SJSA1 (cell line): Measurements from ENCODE around the gene GHITM. TPM values are rescaled to one million over a fixed set of nuclear protein-coding genes. Genes with fewer than 3 reads are reported as not detected.

ENCODE experiments used
- DNase-seq, 2 experiments: peaks; one replicate each; pipeline ENCODE4 v3.0.0-alpha.2; 2015 to 2020; ENCODE audit warnings: low spot score in 2 of 2, low read depth in 1 of 2
- H3K27ac ChIP-seq: fragments of 250-450 bp; sonication (Bioruptor Pico); 2 replicates; pipeline ENCODE4 v1.5.1; 2020; ENCODE audit warnings: mild to moderate bottlenecking, moderate library complexity
- H3K27me3 ChIP-seq: fragments of 250-450 bp; sonication (Bioruptor Pico); replicated peaks from 2 replicates; pipeline ENCODE4 v1.5.1; 2020; ENCODE audit warnings: mild to moderate bottlenecking, moderate library complexity
- H3K36me3 ChIP-seq: fragments of 250-450 bp; sonication (Bioruptor Pico); 2 replicates; pipeline ENCODE4 v1.5.1; 2020; ENCODE audit warnings: mild to moderate bottlenecking
- H3K4me1 ChIP-seq: fragments of 250-450 bp; sonication (Bioruptor Pico); replicated peaks from 2 replicates; pipeline ENCODE4 v1.6.1; 2021; ENCODE audit warnings: mild to moderate bottlenecking
- H3K4me3 ChIP-seq: fragments of 250-450 bp; sonication (Bioruptor Pico); 2 replicates; pipeline ENCODE4 v1.5.1; 2020; ENCODE audit warnings: mild to moderate bottlenecking
- H3K9me3 ChIP-seq: fragments of 250-450 bp; sonication (Bioruptor Pico); replicated peaks from 2 replicates; pipeline ENCODE4 v1.5.1; 2020; ENCODE audit warnings: mild to moderate bottlenecking
- total RNA-seq: library from RNA; depleted of rRNA; stranded (reverse); fragments of >200 nt; shearing (Covaris generic); gene quantifications from 2 replicates; pipeline ENCODE4 v1.2.3, GENCODE V29; 2014

Gene GHITM
- total RNA-seq, 1 experiment from 2014 or later = 221 TPM

- 0 out of 2 replicates have a peak, but pooled peaks cover 8% of the 10 kb centered on the region for H3K4me1 ChIP-seq
- peaks cover 47% of the 10 kb centered on the region for H3K27me3 ChIP-seq
- no peak overlapping the region for H3K4me3 ChIP-seq
Measured at GRCh38 chr10:84193327-84193726, 54.0 kb downstream of the GHITM start.

GRCh38 chr10:84193846-84194423 is 54.6 kb downstream of the GHITM start:
- DNase-seq = no peak
- H3K9me3 ChIP-seq = no peaks in the 10 kb centered on the region
- H3K4me1 ChIP-seq = 0 out of 2 replicates have a peak, but pooled peaks cover 8% of the 10 kb centered on the region
- peak overlapping the region; percentile 10; the same call in 1 of the 2 replicates for H3K4me3 ChIP-seq
- peaks cover 51% of the 10 kb centered on the region for H3K27me3 ChIP-seq
- no peaks in the 10 kb centered on the region for H3K36me3 ChIP-seq
- no peak overlapping the region for H3K27ac ChIP-seq

More at GRCh38 chr10:84193327-84193726, 54.0 kb downstream of the GHITM start:
- no peak for DNase-seq
- H3K27ac ChIP-seq = no peak overlapping the region
- no peaks in the 10 kb centered on the region for H3K9me3 ChIP-seq
- no peaks in the 10 kb centered on the region for H3K36me3 ChIP-seq

- H3K4me3 ChIP-seq = peak within 1 kb of the TSS; percentile 10; the same call in 1 of the 2 replicates
- no peak for DNase-seq
- 0 out of 2 replicates have a peak, but pooled peaks cover 8% of the 10 kb centered on the region for H3K4me1 ChIP-seq
- peaks cover 51% of the 10 kb centered on the region for H3K27me3 ChIP-seq
- no peaks in the 10 kb centered on the region for H3K9me3 ChIP-seq
- no peak within 1 kb of the TSS for H3K27ac ChIP-seq
- no peaks in the 10 kb centered on the region for H3K36me3 ChIP-seq
Measured at GRCh38 chr10:84194424-84195043, 55.2 kb downstream of the GHITM start, which contains the start of gene CDHR1. Gene CDHR1, plus strand, starts transcription at chr10:84194537. Its CDS starts 224 bp downstream, at chr10:84194761.

GRCh38 chr10:84195044-84195830 is 55.9 kb downstream of the GHITM start:
- DNase-seq = no peak
- 0 out of 2 replicates have a peak, but pooled peaks cover 8% of the 10 kb centered on the region for H3K4me1 ChIP-seq
- H3K27ac ChIP-seq = no peak overlapping the region
- H3K36me3 ChIP-seq = no peaks in the 10 kb centered on the region
- no peaks in the 10 kb centered on the region for H3K9me3 ChIP-seq
- H3K27me3 ChIP-seq = peaks cover 53% of the 10 kb centered on the region
- no peak overlapping the region for H3K4me3 ChIP-seq

GRCh38 chr10:84196083-84196482 is 56.8 kb downstream of the GHITM start:
- DNase-seq = no peak
- H3K4me3 ChIP-seq = no peak overlapping the region

GRCh38 chr10:84196941-84197340 is 57.6 kb downstream of the GHITM start:
- Histone ChIP-seq H3K9me3 (no peaks in the 10 kb centered on the region), H3K27ac (no peak overlapping the region), H3K4me3 (no peak overlapping the region), H3K36me3 (no peaks in the 10 kb centered on the region), H3K4me1 (0 out of 2 replicates have a peak, but pooled peaks cover 8% of the 10 kb centered on the region), H3K27me3 (peaks cover 57% of the 10 kb centered on the region)
- no peak for DNase-seq

More at GRCh38 chr10:84196083-84196482, 56.8 kb downstream of the GHITM start:
- Histone ChIP-seq H3K4me1 (0 out of 2 replicates have a peak, but pooled peaks cover 8% of the 10 kb centered on the region), H3K27me3 (peaks cover 57% of the 10 kb centered on the region), H3K36me3 (no peaks in the 10 kb centered on the region), H3K9me3 (no peaks in the 10 kb centered on the region), H3K27ac (no peak overlapping the region)

- Histone ChIP-seq H3K9me3 (no peaks in the 10 kb centered on the region), H3K27ac (no peak overlapping the region), H3K4me3 (no peak overlapping the region), H3K27me3 (peaks cover 54% of the 10 kb centered on the region), H3K36me3 (no peaks in the 10 kb centered on the region), H3K4me1 (0 out of 2 replicates have a peak, but pooled peaks cover 8% of the 10 kb centered on the region)
- DNase-seq = no peak
Measured at GRCh38 chr10:84197643-84198042, 58.3 kb downstream of the GHITM start.

- DNase-seq = no peak
- Histone ChIP-seq H3K9me3 (no peaks in the 10 kb centered on the region), H3K4me3 (no peak overlapping the region), H3K27ac (no peak overlapping the region), H3K27me3 (peaks cover 53% of the 10 kb centered on the region), H3K4me1 (0 out of 2 replicates have a peak, but pooled peaks cover 8% of the 10 kb centered on the region), H3K36me3 (no peaks in the 10 kb centered on the region)
Measured at GRCh38 chr10:84198206-84198915, 59.1 kb downstream of the GHITM start.

GRCh38 chr10:84200537-84201243 is 61.4 kb downstream of the GHITM start:
- Histone ChIP-seq H3K4me1 (no peaks in the 10 kb centered on the region), H3K36me3 (no peaks in the 10 kb centered on the region), H3K27me3 (peaks cover 30% of the 10 kb centered on the region), H3K27ac (no peak overlapping the region), H3K9me3 (no peaks in the 10 kb centered on the region), H3K4me3 (no peak overlapping the region)
- no peak for DNase-seq

- no peak overlapping the region for H3K27ac ChIP-seq
- H3K4me1 ChIP-seq = no peaks in the 10 kb centered on the region
- H3K9me3 ChIP-seq = no peaks in the 10 kb centered on the region
- H3K36me3 ChIP-seq = no peaks in the 10 kb centered on the region
- peaks cover 25% of the 10 kb centered on the region for H3K27me3 ChIP-seq
- no peak for DNase-seq
- H3K4me3 ChIP-seq = no peak overlapping the region
Measured at GRCh38 chr10:84201244-84201606, 61.9 kb downstream of the GHITM start.

GRCh38 chr10:84201682-84202081 is 62.4 kb downstream of the GHITM start:
- Histone ChIP-seq H3K36me3 (no peaks in the 10 kb centered on the region), H3K4me1 (no peaks in the 10 kb centered on the region), H3K9me3 (no peaks in the 10 kb centered on the region), H3K27me3 (peaks cover 22% of the 10 kb centered on the region), H3K27ac (no peak overlapping the region), H3K4me3 (no peak overlapping the region)
- no peak for DNase-seq

- DNase-seq = no peak
- Histone ChIP-seq H3K4me3 (no peak overlapping the region), H3K27ac (no peak overlapping the region), H3K36me3 (no peaks in the 10 kb centered on the region), H3K4me1 (no peaks in the 10 kb centered on the region), H3K27me3 (peaks cover 19% of the 10 kb centered on the region), H3K9me3 (no peaks in the 10 kb centered on the region)
Measured at GRCh38 chr10:84202349-84202748, 63.0 kb downstream of the GHITM start.
